HG03280 (cell line): ENCODE data around the gene CROCC.

Experiments used
- ATAC-seq: cut with Tn5 transposase; IDR thresholded peaks from one replicate; pipeline ENCODE4 v1.9.1; 2021; ENCODE audit warnings: mild to moderate bottlenecking, moderate library complexity; ENCODE audit not compliant: unreplicated experiment

Gene CROCC

DNA sequence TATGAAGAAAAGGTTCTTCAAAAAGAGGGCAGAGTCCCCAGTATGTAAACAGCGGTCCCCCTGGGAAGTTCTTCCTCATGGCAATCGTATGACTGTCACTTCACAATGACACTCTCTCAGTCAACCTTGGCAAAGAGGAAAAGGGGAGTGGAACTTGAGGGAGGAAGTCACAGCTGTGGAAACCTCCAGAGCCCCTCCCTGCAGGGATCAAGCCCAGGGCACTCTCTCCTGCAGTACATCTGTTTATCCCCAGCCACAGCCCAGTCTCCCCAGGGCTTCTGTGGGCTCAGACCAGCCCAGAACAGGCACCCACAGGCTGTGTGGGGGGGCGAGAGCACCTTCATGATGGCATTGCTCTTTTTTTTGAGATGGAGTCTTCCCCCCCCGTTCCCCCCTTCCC lies 88.0 kb downstream of the CROCC start:
- ATAC-seq: no peak

DNA sequence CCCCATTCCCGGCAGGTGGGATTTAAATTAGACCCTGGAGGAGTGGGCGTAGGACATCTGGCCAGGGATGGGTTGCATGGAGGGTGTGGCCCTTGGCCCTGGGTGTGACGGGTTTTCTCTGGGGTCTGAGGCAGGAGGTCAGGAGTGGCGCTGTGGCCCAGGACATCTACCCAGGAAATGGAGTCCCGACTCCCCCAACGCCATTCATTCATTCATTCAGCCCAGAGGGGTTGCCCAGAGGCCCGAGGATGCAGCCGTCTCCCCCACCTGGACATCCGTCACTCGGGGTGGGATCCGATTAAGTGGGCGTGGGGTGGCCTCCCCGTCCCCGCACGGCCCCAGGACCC lies 89.3 kb downstream of the CROCC start:
- ATAC-seq: no peak

- peak; percentile 94 for ATAC-seq
Observed at GRCh38 chr1:17011439-17012307, 89.9 kb downstream of the CROCC start, which contains the start of gene ATP13A2. ATP13A2 (minus strand) TSS chr1:17011928; CDS start chr1:17011738, 190 bp downstream.

GRCh38 chr1:17012775-17013490 lies 91.2 kb downstream of the CROCC start:
- ATAC-seq: no peak

DNA sequence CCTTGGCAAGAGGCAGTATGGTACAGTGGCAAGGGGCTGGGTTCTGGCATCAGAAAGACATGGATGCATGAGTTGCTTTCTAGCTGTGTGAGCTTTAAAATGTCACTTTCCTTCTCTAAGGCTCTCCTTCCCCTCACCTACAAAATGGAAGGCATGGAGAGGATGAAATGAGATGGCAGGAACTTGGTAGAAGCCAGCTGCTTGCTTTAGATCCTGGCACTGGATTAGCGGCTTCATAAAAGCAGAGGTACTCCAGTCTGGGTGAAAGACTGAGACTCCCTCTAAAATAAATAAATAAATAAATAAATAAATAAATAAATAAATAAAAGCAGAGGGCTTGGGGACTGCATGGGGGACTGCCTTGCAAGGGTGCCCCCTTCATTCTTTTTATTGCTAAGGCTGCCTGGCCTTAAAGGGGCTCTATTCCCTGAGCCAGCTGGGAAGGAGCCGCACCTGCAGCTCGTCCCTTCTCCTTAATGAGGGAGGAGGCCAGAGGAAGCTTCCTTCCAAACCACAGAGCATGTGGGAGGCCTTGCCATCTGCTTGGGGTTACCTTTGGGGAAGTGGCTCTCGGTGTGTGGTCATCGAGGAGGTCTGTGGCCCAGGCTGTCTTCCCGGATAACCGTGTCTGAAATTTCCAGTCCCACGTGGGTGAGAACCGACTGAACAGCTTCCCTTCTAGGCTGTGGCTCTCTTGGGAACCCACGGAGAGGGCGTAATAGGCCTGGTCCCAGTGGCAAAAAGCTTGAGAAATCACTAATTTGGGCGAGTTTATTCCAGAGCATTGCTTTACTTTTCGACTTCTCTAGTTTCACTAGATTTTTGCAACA lies 92.0 kb downstream of the CROCC start:
- no peak for ATAC-seq

DNA sequence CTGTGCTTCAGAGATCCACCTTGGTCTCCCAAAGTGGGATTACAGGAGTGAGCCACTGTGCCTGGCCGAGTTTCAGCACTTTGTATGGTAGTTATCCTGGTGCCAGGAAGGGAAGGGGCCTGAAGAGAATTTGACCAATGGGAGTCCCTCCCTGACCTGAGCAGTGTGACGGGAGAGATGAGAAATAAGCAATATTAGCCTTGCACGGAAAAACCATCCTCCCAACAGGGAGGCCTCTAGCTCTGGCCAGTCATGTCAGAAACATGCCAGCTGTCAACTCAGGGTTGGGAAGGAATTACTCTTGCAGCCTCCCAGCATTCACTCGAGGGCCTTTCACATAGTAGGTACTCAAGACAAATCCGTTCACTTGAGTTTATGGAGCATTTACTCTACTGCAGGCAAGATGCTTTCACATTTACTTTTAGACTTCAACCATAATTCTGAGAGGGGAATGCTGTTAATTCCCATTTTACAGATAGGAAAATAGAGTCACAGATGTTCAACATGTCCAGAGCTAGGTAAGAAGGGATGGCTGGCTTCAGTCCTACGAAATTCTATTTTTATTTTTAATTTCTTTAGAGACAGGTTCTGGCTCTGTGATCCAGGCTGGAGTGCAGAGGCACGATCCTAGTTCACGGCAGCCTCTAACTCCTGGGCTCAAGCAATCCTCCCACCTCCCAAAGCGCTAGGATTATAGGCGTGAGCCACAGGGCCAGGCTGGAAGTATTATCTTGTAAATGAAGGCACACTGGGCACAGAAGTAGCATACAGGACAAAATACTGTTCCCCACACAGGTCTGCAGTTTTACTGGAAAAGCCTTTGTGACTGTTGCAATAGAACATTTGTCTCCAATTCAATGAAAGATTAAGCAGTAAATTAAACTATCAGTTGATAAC lies 93.2 kb downstream of the CROCC start:
- ATAC-seq: no peak

GRCh38 chr1:17016317-17016661 lies 94.6 kb downstream of the CROCC start:
- no peak for ATAC-seq

DNA sequence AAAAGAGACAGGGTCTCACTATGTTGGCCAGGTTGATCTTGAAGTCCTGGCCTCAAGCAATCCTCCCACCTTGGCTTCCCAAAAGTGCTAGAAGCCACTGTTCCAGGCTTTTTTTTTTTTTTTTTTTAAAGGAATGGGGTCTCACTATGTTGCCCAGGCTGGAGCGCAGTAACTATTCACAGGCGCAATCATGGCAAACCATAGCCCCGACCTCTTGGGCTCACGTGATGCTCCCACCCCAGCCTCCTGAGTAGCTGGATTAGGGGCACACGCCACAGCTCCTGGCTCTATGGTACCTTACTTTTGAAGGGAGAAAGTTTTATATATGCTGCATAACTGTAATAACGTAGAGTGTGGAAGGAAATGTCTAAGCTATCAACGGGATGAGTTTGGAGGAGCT lies 95.7 kb downstream of the CROCC start:
- ATAC-seq: no peak

DNA sequence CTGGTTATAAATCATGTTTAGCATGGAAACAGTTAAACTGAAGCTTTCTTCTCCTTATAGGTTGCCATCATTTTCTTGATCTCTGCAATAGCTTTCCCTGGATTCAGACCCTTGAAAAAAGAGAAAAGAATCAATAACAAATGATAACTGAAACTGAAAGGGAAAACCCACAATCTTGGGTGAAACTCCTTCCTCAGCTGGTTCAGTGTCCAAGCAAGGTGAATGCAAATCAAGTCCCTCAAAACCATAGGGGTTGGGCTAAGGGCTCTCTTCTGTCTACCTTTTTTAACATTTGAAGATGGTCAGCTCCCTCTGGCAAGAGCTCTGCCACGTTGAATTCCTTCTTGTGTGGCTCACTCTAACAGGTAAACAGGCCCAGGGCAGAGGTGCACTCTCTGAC lies 97.1 kb downstream of the CROCC start:
- peak; percentile 51 for ATAC-seq

DNA sequence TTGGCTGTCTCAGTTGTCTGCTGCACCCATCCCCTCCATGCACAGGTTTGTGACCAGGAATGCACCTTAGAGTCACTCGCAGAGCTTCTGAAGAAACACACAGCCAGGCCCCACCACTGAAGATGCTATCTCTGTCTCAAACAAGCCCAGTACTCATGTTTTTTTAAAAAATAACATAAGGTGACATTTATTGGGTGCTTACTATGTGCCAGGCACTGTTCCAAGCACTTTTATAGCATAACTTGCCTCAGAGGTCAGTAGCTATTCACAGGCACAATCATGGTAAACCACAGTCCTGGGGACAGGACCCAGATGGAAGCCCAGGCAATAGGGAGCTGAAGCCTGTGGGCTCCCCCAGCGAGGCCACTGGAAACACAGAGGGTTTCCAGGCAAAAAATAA lies 98.8 kb downstream of the CROCC start:
- no peak for ATAC-seq

DNA sequence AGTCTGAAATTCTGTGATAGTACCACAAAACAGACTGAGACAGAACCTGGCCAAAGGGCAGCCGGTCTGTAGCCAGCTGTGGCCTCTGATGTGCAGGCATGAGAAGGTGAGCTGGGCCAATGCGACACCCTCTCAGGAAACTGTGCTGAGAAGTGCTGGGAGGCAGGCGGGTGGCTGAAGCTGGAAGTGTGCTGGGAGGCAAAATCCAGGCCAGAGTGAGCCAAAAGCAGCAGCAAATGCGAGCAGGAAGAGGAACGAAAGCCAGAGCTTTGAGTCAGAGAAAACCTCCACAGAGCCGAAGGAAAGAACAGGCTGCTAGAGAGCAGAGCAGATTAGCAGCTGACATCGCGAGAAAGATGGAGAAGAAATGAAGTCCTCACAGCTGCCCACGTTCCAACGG lies 100.2 kb downstream of the CROCC start:
- ATAC-seq: no peak
